ENCODE data around the gene ARIH1. TPM values are rescaled to one million over a fixed set of nuclear protein-coding genes. Genes with fewer than 3 reads are reported as not detected.

Gene ARIH1
- polyA plus RNA-seq, 1 donor: 81.2 TPM

DNA sequence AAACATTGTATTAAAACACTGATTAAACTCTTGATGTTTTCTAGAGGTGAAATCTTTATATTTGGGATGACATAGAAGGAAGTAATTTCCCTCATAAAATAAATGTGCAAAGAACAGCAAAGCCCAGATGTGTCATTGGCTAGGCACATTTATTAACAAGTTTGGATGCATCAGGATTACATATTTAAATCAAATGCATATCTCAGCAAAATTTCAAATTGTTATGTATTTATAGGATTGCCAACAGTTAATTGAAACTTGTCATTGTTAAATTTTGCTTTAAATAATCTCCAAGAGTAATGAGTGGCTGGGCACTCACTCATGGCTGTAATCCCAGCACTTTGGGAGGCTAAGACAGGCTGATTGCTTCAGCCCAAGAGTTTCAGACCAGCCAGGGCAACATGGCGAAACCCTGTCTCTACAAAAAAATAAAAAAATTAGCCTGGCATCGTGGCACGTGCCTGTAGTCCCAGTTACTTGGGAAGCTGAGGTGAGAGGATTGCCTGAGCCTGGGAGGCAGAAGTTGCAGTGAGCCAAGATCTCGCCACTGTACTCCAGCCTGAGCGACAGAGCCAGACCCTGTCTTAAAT is 28.2 kb downstream of the ARIH1 start:
- H3K4me1 ChIP-seq (ENCODE audit: control insufficient read depth, insufficient read depth, low read length): no peaks in the 10 kb centered on the region
- WGBS (ENCODE audit: insufficient coverage, low lambda C conversion rate): no CpG with 5 or more reads among the region's 5 CpGs
- DNase-seq: no peak

DNA sequence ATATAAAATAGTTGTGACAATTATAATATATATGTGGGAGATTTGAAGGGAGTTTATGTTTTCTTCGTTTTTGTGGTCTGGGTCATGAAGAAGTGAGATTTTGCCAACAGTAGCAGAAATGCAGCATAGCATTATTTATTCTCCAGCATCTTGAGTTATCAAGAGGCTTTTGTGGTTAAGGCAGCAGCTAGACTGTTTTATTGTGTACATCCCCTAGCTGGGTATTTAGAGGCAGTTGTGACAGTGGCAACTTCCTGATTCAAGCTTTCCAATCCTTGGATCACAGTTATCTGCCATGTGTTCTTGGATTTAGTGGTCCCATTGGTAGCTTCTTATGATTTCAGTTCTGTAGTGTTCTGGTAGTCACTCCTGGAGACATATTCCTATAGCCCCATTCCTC is 29.0 kb downstream of the ARIH1 start:
- DNase-seq: no peak
- H3K4me3 ChIP-seq (ENCODE audit: low read length): no peak overlapping the region
- H3K36me3 ChIP-seq (ENCODE audit: control insufficient read depth, insufficient read depth, low read length): peaks cover 8% of the 10 kb centered on the region
- H3K27ac ChIP-seq (ENCODE audit: low read length): no peak overlapping the region
- 67% methylated on average over 1 of the region's 1 CpG for WGBS (ENCODE audit: insufficient coverage, low lambda C conversion rate)
- no peaks in the 10 kb centered on the region for H3K9me3 ChIP-seq (ENCODE audit: control insufficient read depth, low read depth, low read length)
- no peaks in the 10 kb centered on the region for H3K4me1 ChIP-seq (ENCODE audit: control insufficient read depth, insufficient read depth, low read length)
- H3K27me3 ChIP-seq (ENCODE audit: control insufficient read depth, insufficient read depth, low read length): no peaks in the 10 kb centered on the region

More for the DNA sequence above, 28.2 kb downstream of the ARIH1 start:
- Histone ChIP-seq H3K36me3 (ENCODE audit: control insufficient read depth, insufficient read depth, low read length) (peaks cover 8% of the 10 kb centered on the region), H3K9me3 (ENCODE audit: control insufficient read depth, low read depth, low read length) (no peaks in the 10 kb centered on the region), H3K4me3 (ENCODE audit: low read length) (no peak overlapping the region), H3K27ac (ENCODE audit: low read length) (no peak overlapping the region), H3K27me3 (ENCODE audit: control insufficient read depth, insufficient read depth, low read length) (no peaks in the 10 kb centered on the region)

DNA sequence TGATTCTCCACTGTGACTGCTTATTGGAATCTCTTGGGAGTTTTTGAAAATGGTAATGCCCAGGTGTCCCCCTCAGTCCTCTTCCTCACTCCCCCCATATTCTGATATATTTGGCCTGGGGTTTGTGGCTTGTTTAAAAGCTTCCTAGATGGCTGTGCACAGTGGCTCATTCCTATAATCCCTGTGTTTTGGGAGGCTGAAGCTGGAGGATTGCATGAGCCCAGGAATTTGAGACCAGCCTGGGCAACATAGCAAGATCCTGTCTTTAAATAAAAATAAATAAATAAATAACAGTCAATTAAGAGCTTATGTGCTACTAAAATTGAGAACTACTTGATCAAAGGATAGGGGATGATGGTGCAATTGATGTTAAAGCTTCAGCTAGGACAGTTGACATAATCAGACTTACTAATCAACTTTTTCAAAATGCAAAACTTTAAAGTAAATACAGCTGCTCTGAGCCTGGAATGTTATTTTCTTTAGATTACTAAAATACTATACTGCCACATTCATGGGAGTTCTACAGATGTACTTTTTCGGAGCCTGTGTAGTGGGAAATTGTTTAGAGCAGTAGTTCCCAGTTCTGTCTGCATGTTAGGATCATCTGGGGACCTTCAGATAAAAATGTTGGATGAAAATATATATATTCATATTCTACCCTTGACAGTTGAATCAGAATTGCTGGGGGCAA is 33.4 kb downstream of the ARIH1 start:
- peaks cover 3% of the 10 kb centered on the region for H3K36me3 ChIP-seq (ENCODE audit: control insufficient read depth, insufficient read depth, low read length)
- no peaks in the 10 kb centered on the region for H3K4me1 ChIP-seq (ENCODE audit: control insufficient read depth, insufficient read depth, low read length)
- H3K27me3 ChIP-seq (ENCODE audit: control insufficient read depth, insufficient read depth, low read length): no peaks in the 10 kb centered on the region
- H3K4me3 ChIP-seq (ENCODE audit: low read length): no peak overlapping the region
- no peak for DNase-seq
- no peaks in the 10 kb centered on the region for H3K9me3 ChIP-seq (ENCODE audit: control insufficient read depth, low read depth, low read length)
- H3K27ac ChIP-seq (ENCODE audit: low read length): no peak overlapping the region
- WGBS (ENCODE audit: insufficient coverage, low lambda C conversion rate): no CpG with 5 or more reads among the region's 1 CpG

DNA sequence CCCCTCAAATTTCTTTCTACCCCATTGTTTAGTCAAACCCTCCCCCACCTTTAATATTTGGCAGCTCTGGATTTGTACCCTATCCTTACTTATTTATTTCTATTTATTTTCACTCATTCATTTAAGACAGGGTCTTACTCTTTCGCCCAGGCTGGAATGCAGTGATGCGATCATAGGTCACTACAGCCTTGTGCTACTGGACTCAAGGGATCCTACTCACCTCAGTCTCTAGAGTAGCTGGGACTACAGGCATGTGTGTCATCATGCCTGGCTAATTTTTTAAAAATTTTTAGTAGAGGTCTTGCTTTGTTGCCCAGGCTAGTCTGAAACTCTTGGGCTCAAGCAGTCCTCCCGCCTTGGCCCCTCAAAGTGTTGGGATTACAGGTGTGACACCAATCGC is 35.4 kb downstream of the ARIH1 start:
- Histone ChIP-seq H3K27me3 (ENCODE audit: control insufficient read depth, insufficient read depth, low read length) (no peaks in the 10 kb centered on the region), H3K9me3 (ENCODE audit: control insufficient read depth, low read depth, low read length) (no peaks in the 10 kb centered on the region), H3K36me3 (ENCODE audit: control insufficient read depth, insufficient read depth, low read length) (peaks cover 2% of the 10 kb centered on the region), H3K27ac (ENCODE audit: low read length) (no peak overlapping the region), H3K4me3 (ENCODE audit: low read length) (no peak overlapping the region), H3K4me1 (ENCODE audit: control insufficient read depth, insufficient read depth, low read length) (no peaks in the 10 kb centered on the region)
- DNase-seq: no peak
- 83% methylated on average over 2 of the region's 4 CpGs for WGBS (ENCODE audit: insufficient coverage, low lambda C conversion rate)

DNA sequence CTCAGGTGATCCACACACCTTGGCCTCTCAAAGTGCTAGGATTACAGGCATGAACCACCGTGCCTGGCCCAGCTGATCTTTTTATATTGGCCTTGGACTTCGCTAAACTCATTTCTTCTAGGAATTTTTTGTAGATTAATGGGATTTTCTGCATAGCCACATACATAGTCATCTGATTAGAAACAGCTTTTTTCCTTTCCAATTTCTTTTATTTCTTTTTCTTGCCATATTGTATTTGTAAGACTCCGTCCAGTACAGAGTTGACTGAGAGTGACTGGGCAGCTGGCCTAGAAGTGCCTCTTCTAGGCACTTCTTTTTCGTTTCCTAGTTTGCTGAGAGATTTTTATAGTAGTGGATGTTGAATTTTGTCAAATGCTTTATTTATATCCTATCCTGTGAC is 37.4 kb downstream of the ARIH1 start:
- WGBS (ENCODE audit: insufficient coverage, low lambda C conversion rate): no CpG with 5 or more reads among the region's 4 CpGs

DNA sequence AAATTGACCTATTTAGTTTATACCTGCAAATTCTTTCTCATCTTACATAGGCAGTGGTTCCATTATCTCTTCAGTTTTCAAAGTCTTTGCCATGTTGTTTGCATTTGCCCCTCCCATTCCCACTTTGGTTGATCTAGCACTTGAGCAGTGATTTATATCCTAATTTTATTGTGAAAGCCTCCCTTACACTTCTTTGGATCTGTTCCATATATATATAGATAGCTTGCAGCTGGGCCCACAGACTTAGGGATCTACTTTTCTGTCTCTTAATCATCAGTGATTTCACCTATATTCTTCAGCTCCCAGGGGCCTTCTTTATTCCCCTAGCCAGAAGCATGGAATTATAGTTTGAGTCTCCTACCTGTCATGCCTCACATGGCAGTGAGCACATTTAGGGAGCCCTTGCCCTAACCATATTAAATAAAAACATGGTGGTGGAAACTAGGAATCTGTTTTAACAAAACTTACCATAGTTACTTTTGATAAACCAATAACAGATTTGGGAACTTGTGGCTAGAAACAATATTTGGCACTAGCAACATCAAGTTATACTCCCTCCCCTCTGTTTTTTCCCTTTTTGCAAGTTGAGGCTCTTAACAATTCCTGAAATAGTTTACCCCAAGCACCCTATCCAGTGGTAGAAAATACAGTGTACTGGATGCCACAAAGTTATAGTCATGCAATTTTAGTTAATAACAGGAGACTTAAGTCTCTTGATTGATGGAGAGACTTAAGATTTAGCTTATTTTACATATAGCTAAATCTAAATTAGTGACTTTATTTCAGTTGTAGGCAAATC is 41.7 kb downstream of the ARIH1 start:
- H3K4me3 ChIP-seq (ENCODE audit: low read length): no peak overlapping the region
- H3K36me3 ChIP-seq (ENCODE audit: control insufficient read depth, insufficient read depth, low read length): peaks cover 4% of the 10 kb centered on the region
- H3K9me3 ChIP-seq (ENCODE audit: control insufficient read depth, low read depth, low read length): no peaks in the 10 kb centered on the region
- no peaks in the 10 kb centered on the region for H3K27me3 ChIP-seq (ENCODE audit: control insufficient read depth, insufficient read depth, low read length)
- no peak overlapping the region for H3K27ac ChIP-seq (ENCODE audit: low read length)
- no peaks in the 10 kb centered on the region for H3K4me1 ChIP-seq (ENCODE audit: control insufficient read depth, insufficient read depth, low read length)
- no peak for DNase-seq

More for the DNA sequence above, 37.4 kb downstream of the ARIH1 start:
- no peak for DNase-seq
- Histone ChIP-seq H3K9me3 (ENCODE audit: control insufficient read depth, low read depth, low read length) (no peaks in the 10 kb centered on the region), H3K4me1 (ENCODE audit: control insufficient read depth, insufficient read depth, low read length) (no peaks in the 10 kb centered on the region), H3K27me3 (ENCODE audit: control insufficient read depth, insufficient read depth, low read length) (no peaks in the 10 kb centered on the region), H3K36me3 (ENCODE audit: control insufficient read depth, insufficient read depth, low read length) (peaks cover 3% of the 10 kb centered on the region), H3K4me3 (ENCODE audit: low read length) (no peak overlapping the region), H3K27ac (ENCODE audit: low read length) (no peak overlapping the region)

DNA sequence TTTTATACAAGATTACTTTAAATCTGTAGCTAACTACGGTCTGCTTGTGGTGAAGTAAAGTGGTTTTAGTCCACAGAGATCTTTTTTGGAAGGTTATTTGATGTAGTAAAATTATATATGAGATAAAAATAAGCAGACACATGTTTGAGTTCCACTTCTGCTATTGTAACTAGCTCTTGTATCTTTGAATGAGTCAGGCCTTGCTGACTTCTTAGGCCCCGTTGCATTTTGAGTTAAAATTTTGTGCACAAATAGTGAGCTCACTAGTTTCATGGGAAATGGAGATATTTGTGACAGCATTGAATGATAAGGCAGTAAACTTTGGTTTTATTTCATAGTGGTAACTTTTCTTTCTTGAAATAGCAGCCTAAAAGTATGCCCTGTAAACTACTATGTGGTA is 42.6 kb downstream of the ARIH1 start:
- Histone ChIP-seq H3K4me1 (ENCODE audit: control insufficient read depth, insufficient read depth, low read length) (no peaks in the 10 kb centered on the region), H3K27me3 (ENCODE audit: control insufficient read depth, insufficient read depth, low read length) (no peaks in the 10 kb centered on the region), H3K27ac (ENCODE audit: low read length) (no peak overlapping the region), H3K9me3 (ENCODE audit: control insufficient read depth, low read depth, low read length) (no peaks in the 10 kb centered on the region), H3K36me3 (ENCODE audit: control insufficient read depth, insufficient read depth, low read length) (peaks cover 4% of the 10 kb centered on the region), H3K4me3 (ENCODE audit: low read length) (no peak overlapping the region)
- no peak for DNase-seq
- no CpG with 5 or more reads among the region's 2 CpGs for WGBS (ENCODE audit: insufficient coverage, low lambda C conversion rate)

DNA sequence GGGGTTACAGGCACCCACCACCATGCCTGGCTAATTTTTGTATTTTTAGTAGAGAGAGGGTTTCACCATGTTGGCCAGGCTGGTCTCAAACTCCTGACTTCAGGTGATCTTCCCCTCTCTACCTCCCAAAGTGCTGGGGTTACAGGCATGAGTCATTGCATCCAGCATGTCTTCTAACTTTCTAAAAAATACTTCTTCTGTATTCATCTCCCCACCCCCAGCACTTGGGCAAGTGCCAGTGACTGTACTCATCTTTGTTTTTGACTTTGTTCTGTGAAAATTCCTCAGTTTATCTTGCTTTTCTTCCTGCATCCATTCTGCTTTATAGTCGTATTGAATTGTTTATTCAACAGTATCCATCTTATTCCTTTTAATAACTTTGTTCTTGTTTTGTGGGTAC is 47.6 kb downstream of the ARIH1 start:
- Histone ChIP-seq H3K4me3 (ENCODE audit: low read length) (no peak overlapping the region), H3K36me3 (ENCODE audit: control insufficient read depth, insufficient read depth, low read length) (peaks cover 8% of the 10 kb centered on the region), H3K4me1 (ENCODE audit: control insufficient read depth, insufficient read depth, low read length) (no peaks in the 10 kb centered on the region), H3K27ac (ENCODE audit: low read length) (no peak overlapping the region), H3K9me3 (ENCODE audit: control insufficient read depth, low read depth, low read length) (no peaks in the 10 kb centered on the region), H3K27me3 (ENCODE audit: control insufficient read depth, insufficient read depth, low read length) (no peaks in the 10 kb centered on the region)
- 83% methylated on average over 1 of the region's 1 CpG for WGBS (ENCODE audit: insufficient coverage, low lambda C conversion rate)
- no peak for DNase-seq

DNA sequence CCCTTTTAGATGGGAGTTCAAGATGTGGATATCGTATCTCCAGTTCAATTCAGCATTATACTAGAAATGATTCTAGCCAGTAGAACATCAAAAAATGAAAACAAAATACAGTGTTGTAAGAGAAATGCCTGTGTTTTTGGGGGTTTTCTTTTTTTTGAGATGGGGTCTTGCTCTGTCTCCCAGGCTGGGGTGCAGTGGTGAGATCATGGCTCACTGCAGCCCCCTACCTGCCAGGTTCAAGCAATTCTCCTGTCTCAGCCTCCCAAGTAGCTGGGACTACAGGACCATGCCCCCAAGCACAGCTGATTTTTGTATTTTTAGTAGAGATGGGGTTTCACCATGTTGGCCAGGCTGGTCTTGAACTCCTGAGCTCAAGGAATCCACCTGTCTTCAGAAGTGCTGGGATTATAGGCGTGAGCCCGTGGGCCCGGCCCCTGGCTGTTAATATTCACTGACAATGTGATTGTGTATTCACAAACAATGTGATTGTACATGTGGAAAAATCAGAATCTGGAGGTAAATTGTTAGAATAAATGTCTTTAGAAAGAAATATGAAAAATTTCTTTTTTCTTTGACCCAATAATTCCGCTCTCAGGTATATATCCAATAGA is 59.0 kb downstream of the ARIH1 start:
- no peak for DNase-seq
- Histone ChIP-seq H3K27ac (ENCODE audit: low read length) (no peak overlapping the region), H3K4me1 (ENCODE audit: control insufficient read depth, insufficient read depth, low read length) (no peaks in the 10 kb centered on the region), H3K4me3 (ENCODE audit: low read length) (no peak overlapping the region), H3K27me3 (ENCODE audit: control insufficient read depth, insufficient read depth, low read length) (no peaks in the 10 kb centered on the region), H3K9me3 (ENCODE audit: control insufficient read depth, low read depth, low read length) (no peaks in the 10 kb centered on the region), H3K36me3 (ENCODE audit: control insufficient read depth, insufficient read depth, low read length) (peaks cover 2% of the 10 kb centered on the region)
- no CpG with 5 or more reads among the region's 5 CpGs for WGBS (ENCODE audit: insufficient coverage, low lambda C conversion rate)

DNA sequence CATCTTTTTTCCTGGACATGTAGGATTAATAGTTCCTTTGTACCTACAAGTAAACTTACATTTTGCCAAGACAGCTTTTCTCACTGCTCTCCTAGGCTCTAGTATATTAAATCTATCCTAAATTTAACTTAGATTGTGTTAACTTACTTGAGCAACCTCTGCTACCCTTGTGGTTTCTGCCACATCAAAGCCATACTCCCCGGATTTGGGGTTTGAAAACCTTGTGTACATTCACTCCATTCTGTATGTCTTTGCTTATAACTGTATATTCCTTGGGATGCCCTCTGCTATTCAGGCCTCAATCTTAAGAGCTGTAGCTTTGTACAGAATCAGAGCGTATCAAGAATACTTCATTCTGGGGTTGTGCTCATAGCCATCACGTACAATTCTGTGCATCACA is 60.4 kb downstream of the ARIH1 start:
- WGBS (ENCODE audit: insufficient coverage, low lambda C conversion rate): 100% methylated on average over 1 of the region's 3 CpGs
- H3K9me3 ChIP-seq (ENCODE audit: control insufficient read depth, low read depth, low read length): no peaks in the 10 kb centered on the region
- no peaks in the 10 kb centered on the region for H3K27me3 ChIP-seq (ENCODE audit: control insufficient read depth, insufficient read depth, low read length)
- H3K4me3 ChIP-seq (ENCODE audit: low read length): no peak overlapping the region
- H3K36me3 ChIP-seq (ENCODE audit: control insufficient read depth, insufficient read depth, low read length): peaks cover 2% of the 10 kb centered on the region
- no peak overlapping the region for H3K27ac ChIP-seq (ENCODE audit: low read length)
- H3K4me1 ChIP-seq (ENCODE audit: control insufficient read depth, insufficient read depth, low read length): no peaks in the 10 kb centered on the region
- no peak for DNase-seq

Data from large intestine (tissue), 3 donors.